EH (cell line): ENCODE measurements around the gene MLLT6.
A peak's percentile ranks its signal among the peaks of the same experiment; 100 is the strongest.

ENCODE experiments used
- DNase-seq: peaks from one replicate; pipeline ENCODE4 v3.0.0-alpha.2; 2015; ENCODE audit warnings: low read depth

MLLT6 gene

DNA sequence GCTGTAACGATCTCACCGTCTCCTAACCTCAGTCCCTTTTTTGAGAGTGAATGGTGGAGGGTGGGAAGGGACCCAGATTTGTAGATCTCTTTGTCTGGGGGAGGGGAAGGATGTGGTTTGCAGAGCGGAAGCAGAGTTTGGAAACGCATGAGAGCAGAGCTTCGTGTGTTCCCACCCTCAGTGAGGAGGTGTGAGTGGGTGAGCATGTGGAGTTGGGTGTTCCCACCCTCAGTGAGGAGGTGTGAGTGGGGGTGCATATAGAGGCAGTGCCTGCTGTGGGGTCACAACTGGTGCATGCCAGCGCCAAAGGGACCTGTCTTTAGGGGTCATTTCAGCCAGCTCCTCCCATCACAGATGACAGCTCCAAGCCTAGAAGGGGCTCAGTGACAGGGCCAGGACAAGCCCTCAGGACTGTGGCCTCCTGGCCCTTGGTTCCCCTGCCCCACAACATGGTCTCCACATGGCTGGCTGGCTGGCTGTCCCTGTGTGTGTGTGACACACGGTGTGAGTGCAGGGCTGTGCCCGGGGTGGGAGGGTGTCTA is 23.3 kb downstream of the MLLT6 start:
- DNase-seq: no peak

DNA sequence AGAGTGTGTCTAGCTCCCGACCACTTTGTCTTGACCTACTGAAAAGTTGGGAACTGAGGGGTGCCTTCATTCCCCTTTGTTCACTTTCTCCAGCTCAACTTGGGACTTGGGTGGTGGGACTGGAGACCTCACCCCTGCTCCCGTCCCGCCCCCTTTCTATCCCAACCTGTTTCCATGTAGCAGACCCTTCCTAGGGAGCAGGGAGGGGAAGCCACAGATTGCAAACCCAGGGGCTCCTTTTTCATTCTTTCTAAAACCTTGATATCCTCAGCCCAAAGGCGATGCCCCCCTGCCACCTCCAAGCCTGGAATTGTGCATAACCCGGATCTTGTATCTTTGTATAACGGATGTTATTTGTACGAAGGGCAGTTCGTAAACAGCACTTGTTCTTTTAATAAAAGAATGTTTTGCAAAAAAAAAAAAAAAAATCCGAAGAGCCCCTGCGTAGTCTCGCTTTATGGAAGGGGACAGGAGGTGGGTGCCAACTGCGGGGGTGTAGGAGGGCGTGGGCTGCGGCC is 24.4 kb downstream of the MLLT6 start:
- no peak for DNase-seq

DNA sequence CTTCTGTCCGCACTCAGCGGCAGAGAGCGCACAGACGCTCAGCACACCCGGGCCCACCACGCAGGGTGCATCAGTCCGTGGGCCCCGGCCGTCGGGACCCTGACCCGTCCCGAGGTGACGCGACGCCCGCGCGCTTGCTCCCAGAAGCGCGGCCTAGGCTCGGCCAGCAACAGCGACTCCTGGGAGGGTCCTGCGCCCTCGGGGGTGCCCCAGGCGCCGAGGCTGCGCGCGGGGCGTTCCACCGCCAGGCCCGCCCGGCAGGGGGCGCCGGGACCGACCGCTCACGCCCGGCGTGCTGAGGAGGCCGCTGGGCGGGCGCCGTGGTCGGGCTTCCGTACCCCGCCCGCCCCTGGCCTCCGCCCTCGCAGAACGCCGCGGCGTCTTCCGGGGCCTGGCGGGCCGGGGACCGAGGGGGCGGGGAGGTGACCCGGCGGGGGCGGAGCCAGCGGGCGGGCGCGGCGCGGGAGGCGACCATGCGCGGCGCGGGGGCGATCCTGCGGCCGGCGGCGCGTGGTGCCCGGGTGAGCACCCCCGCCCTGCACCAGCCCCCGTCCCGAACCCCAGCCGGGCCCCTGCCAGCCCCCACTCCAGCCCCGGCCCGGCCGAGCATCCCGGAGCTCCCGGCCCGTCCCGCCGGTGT is 24.9 kb downstream of the MLLT6 start, which contains the start of gene CISD3:
CISD3 (plus strand) TSS at position 456 of the 640 bp plus-strand sequence; CDS start at position 474, 18 bp downstream.
- peak; percentile 89 for DNase-seq

DNA sequence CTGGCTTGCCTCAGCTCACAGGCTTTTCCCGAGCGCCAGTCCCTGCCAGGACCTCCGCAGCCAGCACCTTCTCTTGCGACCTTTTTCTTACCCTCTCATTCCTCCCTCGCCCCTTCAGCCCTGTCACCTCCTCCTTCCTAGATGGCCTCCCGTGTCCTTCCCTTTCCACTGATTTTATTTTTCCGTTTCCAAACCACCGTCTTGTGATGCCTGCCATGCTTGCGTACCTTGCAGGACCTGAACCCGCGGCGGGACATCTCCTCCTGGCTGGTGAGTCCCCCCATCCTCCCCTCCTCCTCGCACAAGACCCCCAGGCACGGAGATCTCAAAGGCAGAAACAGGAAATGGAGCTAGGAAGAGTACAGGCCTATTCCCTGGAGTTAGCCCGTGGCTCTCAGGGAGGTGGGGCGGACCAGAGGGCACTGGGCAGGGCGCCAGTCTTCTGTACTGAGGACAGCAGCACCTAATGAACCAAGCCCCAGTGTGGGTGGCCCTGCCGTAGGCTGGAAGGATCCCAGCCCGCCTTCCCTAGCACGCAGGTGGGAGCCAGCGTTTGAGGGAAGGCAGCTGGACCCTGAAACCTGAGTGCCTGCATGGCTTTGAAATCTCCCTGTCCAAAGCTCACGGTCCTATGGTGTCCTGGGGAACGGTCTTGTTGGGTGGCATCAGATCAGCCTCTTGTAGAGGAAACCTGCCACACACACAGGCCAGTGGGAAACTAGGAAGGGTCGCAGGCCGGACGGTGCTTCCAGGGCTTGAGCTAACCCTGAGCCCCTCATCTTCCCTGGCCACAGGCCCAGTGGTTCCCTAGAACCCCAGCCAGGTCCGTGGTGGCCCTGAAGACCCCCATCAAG is 25.7 kb downstream of the MLLT6 start:
- peak; percentile 78 for DNase-seq

DNA sequence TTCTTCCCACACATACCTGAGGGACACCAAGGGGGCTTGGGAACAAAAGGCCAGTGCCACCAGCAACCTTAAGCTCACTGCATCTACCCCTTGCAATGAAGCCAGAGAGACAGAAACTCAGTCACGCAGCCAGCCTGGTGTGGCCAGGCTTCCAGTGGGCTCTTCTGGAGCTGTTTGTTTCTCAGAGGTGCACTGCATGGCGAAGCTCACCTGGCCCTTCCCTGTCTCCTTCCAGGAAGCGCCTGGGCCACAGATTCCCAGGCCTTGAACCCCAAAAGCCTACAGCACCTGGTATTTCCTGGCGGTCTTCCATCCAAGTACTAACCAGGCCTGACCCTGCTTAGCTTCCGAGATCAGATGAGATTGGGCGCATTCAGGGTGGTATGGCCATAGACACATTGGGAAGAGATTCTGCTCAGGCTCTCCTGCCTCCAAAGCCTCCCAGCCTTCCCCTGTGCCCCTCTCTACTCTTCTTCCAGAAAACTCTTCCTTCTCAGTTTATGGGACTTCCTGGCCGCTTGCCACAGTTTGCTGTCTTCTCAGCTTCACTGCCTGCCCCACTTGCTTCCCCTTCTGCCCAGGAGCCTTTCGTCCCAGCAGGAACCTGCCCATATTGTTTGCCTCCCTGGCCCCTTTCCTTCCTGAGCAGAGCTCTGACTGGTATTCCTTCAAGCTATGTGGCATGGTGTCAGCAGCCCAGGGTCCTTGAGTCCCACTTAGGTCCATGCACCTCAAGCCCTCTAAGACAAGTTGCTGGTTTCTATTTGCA is 26.6 kb downstream of the MLLT6 start:
- peak; percentile 29 for DNase-seq

DNA sequence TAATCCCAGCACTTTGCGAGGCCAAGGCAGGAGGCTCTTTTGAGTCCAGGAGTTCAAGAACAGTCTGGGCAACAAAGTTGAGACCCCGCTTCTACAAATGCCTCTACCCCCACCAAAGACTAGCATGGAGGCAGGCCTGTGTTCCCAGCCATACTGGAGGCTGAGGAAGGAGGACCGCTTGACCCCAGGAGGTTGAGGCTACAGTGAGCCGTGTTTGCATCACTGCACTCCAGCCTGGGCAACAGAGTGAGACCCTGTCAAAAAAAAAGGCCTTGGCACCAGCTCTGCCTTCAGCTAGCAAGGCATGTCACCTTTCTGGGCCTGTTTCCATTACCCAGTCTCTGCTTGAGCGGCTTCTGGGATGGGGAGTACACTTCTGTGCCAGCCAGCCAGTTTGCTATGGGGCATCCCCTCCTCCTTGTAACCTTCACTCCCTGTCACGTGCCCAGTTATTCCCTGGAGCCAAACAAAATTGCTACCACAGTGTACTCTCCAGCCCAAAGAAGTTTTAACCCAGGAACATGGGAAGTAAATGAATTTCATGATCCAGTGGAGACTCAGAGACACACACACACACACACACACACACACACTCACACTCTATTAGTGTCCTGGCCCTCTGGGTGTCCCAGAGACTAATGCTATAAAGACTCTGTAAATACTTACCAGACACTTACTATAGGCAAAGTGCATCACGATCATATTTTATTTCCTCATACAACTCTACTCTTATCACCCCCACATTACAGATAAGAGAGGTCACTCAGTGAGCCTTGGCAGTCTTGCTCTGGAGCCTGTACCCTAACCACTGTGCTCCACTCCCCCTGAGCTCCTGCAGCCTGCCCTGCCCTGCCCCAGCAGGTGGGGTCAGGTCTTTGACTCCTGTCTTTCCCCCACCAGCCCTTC is 27.6 kb downstream of the MLLT6 start:
- DNase-seq: no peak

DNA sequence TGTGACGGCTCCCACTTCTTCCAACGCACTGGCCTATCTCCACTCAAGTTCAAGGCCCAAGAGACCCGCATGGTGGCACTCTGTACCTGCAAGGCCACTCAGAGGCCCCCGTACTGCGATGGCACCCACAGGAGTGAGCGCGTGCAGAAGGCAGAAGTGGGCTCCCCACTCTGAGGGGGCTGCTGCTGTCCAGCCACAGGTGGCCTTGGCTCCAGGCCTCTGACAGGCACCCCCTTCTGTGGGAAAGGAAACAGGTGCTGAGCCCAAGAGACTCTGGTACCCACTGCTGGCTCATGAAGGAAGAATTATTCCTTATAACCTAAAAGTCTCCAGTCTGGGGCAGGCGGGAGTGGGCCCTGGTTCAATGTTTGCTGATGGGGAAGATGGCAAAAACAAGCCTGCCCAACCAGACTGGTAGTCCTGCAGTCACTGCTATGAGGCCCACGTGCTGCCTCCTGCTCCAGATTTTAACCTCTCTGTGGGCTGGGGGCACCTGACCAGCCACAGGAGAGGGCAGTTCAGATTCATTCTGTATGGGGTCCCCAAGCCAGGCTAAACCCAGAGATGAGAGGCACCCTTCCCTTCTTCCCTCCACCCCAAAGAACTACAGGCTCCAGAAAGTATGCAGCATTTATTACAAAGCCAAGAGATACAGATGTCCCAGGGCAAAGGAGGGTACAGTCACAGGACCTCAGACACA is 28.4 kb downstream of the MLLT6 start:
- DNase-seq: no peak

DNA sequence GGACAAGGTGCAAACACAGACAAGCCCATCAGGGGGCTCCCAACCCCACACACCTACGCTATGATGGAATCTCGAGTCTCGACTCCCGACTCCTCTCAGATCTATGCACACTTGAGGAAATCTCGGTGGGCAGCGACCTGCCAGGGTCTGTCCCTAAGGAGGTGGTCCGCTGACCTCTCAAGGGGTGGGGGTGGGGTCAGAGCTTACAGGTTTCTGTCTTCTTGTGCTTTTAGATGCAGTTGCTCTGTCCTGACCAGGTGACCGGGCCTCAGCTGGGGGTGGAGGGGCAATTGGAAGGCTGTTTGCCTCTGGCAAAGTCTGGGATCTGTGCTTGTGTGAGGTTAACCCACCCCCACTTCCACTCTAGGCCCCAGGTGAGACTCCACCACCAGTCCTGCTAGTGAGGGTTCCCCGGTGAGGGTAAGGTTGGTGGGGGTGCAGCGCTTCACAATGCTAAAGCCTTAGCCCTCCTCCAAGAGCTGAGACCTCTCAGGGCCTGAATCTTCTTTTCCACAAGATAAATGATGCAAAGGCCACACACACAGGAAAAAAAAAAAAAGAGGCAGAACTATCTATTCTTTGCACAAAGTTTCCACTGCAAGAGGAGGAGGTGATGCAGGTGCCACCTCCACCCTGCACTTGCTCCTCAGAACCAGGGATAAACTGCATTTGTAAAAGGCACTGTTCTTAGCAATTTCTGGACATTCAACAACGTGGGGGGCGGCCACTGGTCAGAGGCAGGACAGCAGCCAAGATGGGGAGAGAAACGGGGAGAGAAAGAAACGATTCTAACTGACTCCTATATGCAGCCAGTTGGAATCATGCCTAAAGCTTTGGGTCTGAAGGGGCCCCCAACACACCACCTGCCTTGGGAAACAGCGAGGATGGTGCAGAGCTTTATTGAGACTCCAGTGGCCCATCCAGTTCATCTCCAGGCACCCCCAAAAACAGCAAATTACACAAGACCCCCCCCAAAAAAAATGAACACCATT is 29.2 kb downstream of the MLLT6 start:
- DNase-seq: no peak

DNA sequence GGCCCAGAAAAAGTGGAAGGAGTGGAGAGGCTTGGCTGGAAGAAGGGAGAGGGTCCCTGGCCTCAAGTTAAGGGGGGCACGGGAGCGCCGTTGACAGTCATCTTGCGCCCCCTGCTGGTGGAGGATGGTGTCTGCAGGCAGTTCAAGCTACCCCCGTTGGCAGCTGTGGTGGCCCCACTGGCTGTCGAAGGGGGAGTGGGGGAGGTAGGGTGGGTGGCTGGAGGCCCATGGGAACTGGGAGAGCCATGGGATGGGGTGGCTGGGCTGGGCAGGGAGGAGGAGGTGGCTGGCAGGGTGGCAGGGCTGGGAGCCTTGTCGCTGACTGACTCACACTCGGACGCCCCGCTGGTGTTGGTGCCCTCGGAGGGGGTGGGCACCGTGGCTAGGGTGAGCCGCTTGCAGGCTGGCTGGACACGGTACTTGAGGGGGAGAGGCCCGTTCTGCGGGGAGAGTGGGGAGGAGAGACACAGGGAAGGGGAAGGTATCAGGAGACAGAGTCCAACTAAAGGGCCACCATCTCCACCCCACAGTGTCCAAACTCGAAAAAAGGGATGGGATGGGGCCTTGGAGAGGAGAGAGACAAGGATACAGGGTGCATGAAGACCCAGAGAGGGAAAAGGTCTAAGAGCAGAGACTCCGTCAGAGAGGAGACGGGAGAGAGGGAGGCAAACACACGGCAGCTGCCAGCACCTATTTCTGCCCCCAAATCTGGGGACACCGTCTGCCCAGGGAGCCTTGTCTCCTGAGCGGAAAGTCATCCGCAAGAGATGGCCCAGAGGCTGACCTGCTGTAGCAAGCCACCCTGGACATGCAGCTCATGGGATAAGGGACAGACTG is 30.3 kb downstream of the MLLT6 start:
- DNase-seq: peak; percentile 52

DNA sequence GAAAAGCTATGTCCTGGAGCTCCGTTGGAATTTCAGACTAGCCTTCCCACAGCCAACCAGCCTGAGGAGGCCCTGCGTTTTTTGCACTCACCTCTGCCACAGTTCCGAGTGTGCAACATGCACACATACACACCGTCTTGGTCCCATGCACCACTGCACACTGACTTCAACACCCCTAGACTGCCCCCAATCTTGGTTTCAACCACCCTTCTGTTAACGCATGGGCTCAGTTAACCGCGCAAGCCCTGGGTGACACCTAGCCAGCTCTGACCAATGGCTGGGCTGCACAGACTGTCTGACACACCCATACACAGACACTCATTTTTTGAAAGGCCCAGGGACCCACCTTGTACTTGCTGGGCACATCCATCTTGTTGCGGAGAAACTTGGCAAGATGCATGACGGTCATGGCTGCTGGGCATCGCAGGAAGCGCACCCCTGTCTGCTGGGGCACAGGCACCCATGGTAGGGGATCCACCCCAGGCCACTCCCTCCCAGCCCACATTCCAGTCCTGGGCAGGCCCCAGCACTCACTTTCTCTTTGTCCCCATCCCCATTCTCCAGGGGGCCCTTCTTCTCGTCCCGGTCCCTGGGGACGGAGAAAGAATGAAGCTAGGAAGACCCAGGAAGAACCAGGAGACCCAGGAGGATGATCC is 33.1 kb downstream of the MLLT6 start:
- DNase-seq: no peak

DNA sequence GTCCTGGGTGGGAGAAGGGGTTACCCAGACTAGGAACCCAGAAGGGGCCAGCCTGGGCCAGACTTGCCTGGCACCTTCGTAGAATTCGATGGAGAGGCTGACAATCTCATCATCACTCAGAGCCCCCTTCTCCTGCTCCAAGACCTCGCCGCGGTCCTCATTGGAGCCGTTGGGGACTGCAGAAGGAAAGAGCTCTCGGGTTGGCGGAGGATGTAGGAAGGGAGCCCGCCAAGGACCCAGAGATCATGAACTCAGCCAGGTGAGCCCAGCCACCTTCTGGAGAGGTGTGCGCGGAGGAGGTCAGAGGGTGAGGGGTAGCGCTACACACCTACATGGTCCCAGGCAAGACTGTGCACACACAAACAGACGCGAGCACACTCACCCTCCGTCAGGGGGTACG is 33.6 kb downstream of the MLLT6 start:
- no peak for DNase-seq

DNA sequence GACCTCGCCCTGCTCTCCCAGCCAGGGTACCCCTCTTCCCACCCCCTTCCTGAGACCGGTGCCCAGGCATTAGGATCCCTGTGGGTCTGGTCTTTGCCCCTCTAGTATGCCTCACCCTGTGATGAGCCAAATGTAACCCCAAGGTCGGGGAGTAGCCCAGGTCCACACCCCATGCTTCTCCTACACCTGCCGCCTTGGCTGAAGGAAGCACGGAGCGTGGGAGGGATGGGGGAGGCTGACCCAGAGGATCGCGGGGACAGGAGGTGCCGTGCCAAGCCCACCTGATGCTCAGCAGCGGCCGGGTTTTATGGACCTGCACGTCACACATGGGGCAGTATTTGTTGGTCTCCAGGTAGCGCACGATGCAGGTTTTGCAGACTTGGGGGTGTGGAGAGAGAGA is 34.2 kb downstream of the MLLT6 start:
- no peak for DNase-seq

DNA sequence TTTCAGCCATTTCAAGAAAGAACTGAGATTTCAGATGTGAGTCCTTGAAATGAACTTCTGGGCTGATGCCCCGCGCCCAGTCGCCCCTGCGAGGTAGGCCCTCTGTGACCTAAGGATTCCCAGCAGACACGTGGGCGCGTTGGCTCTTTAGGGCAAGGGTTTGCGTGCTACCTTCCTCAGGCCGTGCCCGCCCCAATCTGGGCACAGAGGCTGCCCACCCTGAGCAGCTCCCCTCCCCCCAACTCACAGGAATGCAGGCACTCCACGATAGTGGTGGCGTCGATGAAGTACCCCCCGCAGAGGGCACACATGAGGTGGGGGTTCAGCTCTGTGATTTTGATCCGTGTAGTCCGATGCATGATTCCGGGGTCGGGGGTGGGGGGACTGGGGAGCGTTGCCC is 35.0 kb downstream of the MLLT6 start:
- no peak for DNase-seq

DNA sequence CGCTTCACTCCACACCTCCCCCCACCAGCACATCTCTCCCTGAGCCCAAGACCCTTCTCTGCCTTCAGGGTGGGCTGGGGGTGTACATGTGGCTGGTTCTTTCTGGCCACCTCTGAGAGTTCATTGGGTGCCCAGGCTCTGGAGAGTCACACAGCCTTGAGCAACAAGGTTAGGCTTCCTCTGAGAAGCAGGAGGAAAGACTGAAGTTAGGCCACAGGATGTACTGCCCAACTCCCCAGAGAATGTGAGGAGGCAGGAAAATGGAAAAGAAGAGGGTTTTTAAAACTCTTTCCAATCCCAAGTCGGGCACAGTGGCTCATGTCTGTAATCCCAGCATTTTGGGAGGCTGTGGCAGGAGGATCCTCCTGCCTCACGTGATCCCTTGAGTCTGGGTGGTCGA is 35.7 kb downstream of the MLLT6 start:
- no peak for DNase-seq

DNA sequence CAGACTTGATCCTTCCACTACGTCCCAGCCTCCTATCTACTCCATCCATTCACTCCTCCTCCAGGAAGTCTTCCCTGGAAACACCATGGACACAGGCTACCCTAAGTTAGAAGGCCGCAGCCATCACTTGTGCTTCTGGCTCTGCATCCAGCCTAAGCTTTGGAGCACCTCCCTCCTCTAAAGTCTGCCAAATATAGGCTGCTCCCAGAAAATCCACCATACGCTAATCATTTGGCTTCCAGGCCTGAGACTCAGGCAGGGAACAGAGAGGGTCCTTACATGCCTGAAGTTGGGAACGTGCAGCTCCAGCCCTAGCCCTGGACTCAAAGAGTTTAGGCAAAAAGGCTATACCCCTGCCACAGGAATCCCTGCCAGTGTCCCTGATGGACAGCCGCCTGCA is 36.4 kb downstream of the MLLT6 start:
- DNase-seq: no peak

DNA sequence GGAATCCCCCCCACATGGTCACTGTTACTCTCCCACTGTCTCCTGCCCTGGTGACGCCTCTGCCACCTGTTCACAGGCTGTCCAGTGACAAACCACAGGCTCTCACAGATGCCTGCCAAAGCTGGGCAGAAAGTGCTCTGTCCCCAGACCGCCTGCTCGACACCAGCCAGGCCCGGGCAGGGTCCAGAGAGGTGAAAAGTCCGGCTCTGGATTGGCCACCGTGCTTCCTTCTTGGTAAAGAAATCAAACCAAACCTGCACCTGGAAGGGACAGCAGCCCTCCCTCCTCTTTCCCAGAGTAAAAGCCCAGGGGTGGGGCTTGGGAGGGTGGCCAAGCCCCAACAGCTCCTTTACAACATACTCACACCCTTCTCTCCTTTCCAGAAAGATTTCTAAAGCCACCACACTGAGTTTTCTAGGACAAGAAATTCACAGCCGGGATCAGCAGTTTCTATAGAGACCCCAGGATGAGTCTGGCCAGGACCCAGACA is 36.9 kb downstream of the MLLT6 start:
- no peak for DNase-seq

DNA sequence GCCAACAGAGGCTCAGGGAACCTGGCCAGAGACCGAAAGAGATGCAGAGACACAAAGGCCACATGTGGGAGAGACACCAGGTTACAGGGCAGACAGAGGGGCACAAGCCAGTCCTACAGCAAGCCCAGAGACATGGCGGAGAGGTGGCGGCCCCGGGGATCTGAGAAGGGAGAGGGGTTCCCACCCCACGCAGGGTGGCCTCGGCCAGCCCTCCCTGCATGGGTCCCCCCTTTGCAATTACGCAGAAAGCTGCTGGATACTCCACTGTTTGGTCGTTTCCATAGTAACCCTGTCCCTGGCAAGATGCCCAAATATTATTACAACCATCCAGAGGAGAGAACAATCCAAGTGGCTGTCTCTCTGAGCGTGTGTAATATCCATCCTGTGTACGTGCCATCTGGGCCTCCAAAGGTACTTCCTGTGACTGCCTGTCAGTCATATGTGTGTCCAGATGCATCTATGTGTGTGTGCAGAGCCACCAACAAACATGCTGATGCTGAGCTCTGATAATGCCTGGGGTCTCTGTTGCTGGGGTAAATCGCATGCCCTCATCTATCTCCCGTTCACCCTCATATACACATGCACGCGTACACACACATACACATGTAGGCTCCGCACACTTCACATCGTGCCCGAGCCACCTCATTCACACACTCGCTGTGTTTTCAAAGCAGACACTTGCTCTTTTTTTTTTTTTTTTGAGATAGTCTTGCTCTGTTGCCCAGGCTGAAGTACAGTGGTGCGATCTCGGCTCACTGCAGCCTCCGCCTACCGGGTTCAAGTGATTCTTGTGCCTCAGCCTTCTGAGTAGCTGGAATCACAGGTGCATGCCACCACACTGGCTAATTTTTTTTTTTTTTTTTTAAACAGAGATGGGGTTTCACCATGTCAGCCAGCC is 37.6 kb downstream of the MLLT6 start:
- DNase-seq: peak; percentile 81
